Measurements from ENCODE around the gene ANGPT4. TPM values are rescaled to one million over a fixed set of nuclear protein-coding genes. Genes with fewer than 3 reads are reported as not detected.

ANGPT4 gene
- total RNA-seq, 2 donors from 2014 or later, result under 0.01 to 0.66 TPM

GRCh38 chr20:835608-836045 lies 80.5 kb downstream of the ANGPT4 start:
- Histone ChIP-seq H3K9me3 (no peaks in the 10 kb centered on the region), H3K27ac (peak overlapping the region in 2 of 4 donors; percentile 41 to 56), H3K4me1 (peaks cover 20% of the 10 kb centered on the region), H3K4me3 (no peak overlapping the region), H3K27me3 (no peaks in the 10 kb centered on the region), H3K36me3 (replicated peaks in 1 of 2; ENCODE audit: insufficient read depth in 1 of 2, low read depth in 2 of 2) (no peaks in the 10 kb centered on the region)
- 30 to 75% methylated on average over 1 to 2 of the region's 2 CpGs for WGBS, 2 donors
- TF ChIP-seq POLR2A (IDR thresholded peaks at IDR 0.05), result no peak
- intact Hi-C loops (cut with DNase I), result no loop called here
- DNase-seq (peak; percentile 40 to 63 (median 48)), ATAC-seq (no peak)

GRCh38 chr20:834151-834746 lies 81.9 kb downstream of the ANGPT4 start:
- ATAC-seq (no peak), DNase-seq (no peak)
- WGBS, 2 donors, result 17 to 61% methylated on average over 3 to 18 of the region's 18 CpGs
- TF ChIP-seq CTCF (IDR thresholded peaks at IDR 0.05) (no peak), POLR2A (IDR thresholded peaks at IDR 0.05) (no peak)
- intact Hi-C loops (cut with DNase I), result no loop called here
- H3K27me3 ChIP-seq, result no peaks in the 10 kb centered on the region
- no peaks in the 10 kb centered on the region for H3K36me3 ChIP-seq (replicated peaks in 1 of 2; ENCODE audit: insufficient read depth in 1 of 2, low read depth in 2 of 2)
- H3K4me3 ChIP-seq, result peak overlapping the region; percentile 50 to 96
- no peaks in the 10 kb centered on the region for H3K9me3 ChIP-seq
- H3K4me1 ChIP-seq, result peaks cover 18% of the 10 kb centered on the region
- peak overlapping the region in 3 of 4 donors; percentile 56 to 86 (median 71) for H3K27ac ChIP-seq

- peak within 1 kb of the TSS; percentile 21 to 86 (median 64) for H3K27ac ChIP-seq
- TF ChIP-seq CTCF (IDR thresholded peaks at IDR 0.05), result no peak
- peak in 1 of 3 donors; percentile 53 for TF ChIP-seq POLR2A (IDR thresholded peaks at IDR 0.05)
- peaks cover 18% of the 10 kb centered on the region for H3K4me1 ChIP-seq
- ATAC-seq (peak; percentile 99), DNase-seq (peak; percentile 95 to 97 (median 97))
- WGBS, 2 donors, result 0 to 1% methylated on average over 11 to 50 of the region's 64 CpGs
- H3K27me3 ChIP-seq, result no peaks in the 10 kb centered on the region
- peak within 1 kb of the TSS; percentile 50 to 96 for H3K4me3 ChIP-seq
- intact Hi-C loops (cut with DNase I), result no loop called here
- H3K9me3 ChIP-seq, result no peaks in the 10 kb centered on the region
- no peaks in the 10 kb centered on the region for H3K36me3 ChIP-seq (replicated peaks in 1 of 2; ENCODE audit: insufficient read depth in 1 of 2, low read depth in 2 of 2)
Observed at GRCh38 chr20:833450-834150, 82.5 kb downstream of the ANGPT4 start, which contains the start of gene FAM110A. Gene FAM110A, plus strand, starts transcription at chr20:833715. Its CDS starts 11,090 bp downstream, at chr20:844805.

GRCh38 chr20:833121-833449 lies 83.0 kb downstream of the ANGPT4 start:
- H3K36me3 ChIP-seq (replicated peaks in 1 of 2; ENCODE audit: insufficient read depth in 1 of 2, low read depth in 2 of 2), result no peaks in the 10 kb centered on the region
- whole genome bisulfite sequencing, 2 donors, result 1 to 2% methylated on average over 4 of the region's 4 CpGs
- H3K27ac ChIP-seq, result peak overlapping the region in 3 of 4 donors; percentile 56 to 86 (median 71)
- H3K4me3 ChIP-seq, result peak overlapping the region; percentile 50 to 96
- ATAC-seq, result peak; percentile 9
- DNase-seq, result no peak
- no peaks in the 10 kb centered on the region for H3K9me3 ChIP-seq
- H3K4me1 ChIP-seq, result peaks cover 18% of the 10 kb centered on the region
- no peak for TF ChIP-seq CTCF (IDR thresholded peaks at IDR 0.05)
- no peak for TF ChIP-seq POLR2A (IDR thresholded peaks at IDR 0.05)
- H3K27me3 ChIP-seq, result no peaks in the 10 kb centered on the region
- intact Hi-C loops (cut with DNase I), result no loop called here

- TF ChIP-seq POLR2A (IDR thresholded peaks at IDR 0.05), result no peak
- no peak for TF ChIP-seq CTCF (IDR thresholded peaks at IDR 0.05)
- no peak overlapping the region for H3K4me3 ChIP-seq
- H3K4me1 ChIP-seq, result peaks cover 18% of the 10 kb centered on the region
- H3K27ac ChIP-seq, result no peak overlapping the region
- 95% methylated on average over 3 of the region's 3 CpGs for WGBS, 2 donors
- H3K36me3 ChIP-seq (replicated peaks in 1 of 2; ENCODE audit: insufficient read depth in 1 of 2, low read depth in 2 of 2), result no peaks in the 10 kb centered on the region
- no peak for DNase-seq
- no peaks in the 10 kb centered on the region for H3K9me3 ChIP-seq
- no peaks in the 10 kb centered on the region for H3K27me3 ChIP-seq
- intact Hi-C loops (cut with DNase I), result no loop called here
- ATAC-seq, result no peak
Observed at GRCh38 chr20:831956-832355, 84.2 kb downstream of the ANGPT4 start.

All from body of pancreas (tissue), 4 donors.